GM12873 (cell line): ENCODE results near the gene SH3BGRL2.

Experiments
- TF ChIP-seq, protein P1 (sequence below): IDR thresholded peaks from 2 replicates; pipeline ENCODE4 v1.5.1; 2012; ENCODE audit warnings: low read depth, mild to moderate bottlenecking, moderate library complexity, low read length, control low read depth; ENCODE audit not compliant: insufficient read depth; ENCODE audit errors: missing control alignments

Gene SH3BGRL2

DNA sequence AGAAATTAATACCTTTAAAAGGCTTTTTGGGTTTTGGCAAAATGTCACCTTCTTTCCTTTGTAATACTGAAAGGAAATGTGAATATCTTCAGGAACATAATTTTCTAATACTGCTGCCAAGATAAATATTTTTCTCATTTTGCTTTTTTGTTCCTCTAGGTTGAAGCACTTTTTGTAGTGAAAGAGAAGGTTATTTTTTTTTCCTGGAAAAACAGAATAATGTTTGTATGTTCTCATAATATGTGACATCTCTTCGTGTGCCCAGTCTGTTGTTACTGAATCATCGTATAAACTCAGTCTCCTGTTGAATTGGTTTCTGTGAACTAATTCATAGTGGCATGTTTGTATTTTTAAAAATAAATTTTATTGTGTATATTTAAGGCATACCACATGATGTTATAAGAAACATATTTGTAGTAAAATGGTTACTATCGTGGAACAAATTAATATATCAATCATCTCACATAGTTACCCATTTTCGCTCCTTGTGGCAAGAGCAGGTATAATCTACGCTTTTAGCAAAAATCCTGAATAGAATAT, 74.4 kb downstream of the SH3BGRL2 start:
- TF ChIP-seq, protein P1, sequence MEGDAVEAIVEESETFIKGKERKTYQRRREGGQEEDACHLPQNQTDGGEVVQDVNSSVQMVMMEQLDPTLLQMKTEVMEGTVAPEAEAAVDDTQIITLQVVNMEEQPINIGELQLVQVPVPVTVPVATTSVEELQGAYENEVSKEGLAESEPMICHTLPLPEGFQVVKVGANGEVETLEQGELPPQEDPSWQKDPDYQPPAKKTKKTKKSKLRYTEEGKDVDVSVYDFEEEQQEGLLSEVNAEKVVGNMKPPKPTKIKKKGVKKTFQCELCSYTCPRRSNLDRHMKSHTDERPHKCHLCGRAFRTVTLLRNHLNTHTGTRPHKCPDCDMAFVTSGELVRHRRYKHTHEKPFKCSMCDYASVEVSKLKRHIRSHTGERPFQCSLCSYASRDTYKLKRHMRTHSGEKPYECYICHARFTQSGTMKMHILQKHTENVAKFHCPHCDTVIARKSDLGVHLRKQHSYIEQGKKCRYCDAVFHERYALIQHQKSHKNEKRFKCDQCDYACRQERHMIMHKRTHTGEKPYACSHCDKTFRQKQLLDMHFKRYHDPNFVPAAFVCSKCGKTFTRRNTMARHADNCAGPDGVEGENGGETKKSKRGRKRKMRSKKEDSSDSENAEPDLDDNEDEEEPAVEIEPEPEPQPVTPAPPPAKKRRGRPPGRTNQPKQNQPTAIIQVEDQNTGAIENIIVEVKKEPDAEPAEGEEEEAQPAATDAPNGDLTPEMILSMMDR, result no peak

DNA sequence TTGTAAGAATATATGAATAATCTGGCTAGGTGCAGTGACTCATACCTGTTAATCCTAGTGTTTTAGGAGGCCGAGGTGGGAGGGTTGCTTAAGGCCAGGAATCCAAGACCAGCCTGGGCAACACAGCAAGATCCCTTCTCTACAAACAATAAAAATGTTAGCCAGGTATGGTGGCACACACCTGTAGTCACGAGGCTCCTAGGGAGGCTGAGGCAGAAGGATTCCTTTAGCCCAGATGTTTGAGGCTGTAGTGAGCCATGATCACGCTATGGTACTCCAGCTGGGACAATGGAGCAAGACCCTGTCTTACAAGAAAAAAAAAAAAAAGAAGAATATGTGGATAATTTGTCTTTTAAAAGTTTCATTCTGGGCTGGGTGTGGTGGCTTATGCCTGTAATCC, 75.4 kb downstream of the SH3BGRL2 start:
- TF ChIP-seq, protein P1, result no peak

DNA sequence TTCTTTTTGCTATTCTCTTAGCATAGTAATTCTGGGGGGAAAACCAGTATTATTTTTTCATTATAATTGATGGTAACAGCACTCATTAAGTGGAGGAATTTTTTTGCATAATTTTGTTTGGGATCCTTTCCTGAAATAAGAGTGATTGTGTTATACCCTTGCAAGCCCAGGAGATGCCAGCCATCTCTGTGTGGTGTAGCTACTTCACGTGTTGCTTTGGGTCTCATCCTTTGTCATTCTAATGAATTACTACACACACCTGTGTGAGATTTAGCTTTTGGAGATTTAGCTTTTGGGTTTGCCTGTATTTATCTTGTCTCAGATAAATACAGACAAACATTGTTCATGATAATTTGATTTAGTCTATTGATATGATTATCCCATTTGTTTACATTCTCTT, 76.5 kb downstream of the SH3BGRL2 start:
- TF ChIP-seq, protein P1, result no peak

DNA sequence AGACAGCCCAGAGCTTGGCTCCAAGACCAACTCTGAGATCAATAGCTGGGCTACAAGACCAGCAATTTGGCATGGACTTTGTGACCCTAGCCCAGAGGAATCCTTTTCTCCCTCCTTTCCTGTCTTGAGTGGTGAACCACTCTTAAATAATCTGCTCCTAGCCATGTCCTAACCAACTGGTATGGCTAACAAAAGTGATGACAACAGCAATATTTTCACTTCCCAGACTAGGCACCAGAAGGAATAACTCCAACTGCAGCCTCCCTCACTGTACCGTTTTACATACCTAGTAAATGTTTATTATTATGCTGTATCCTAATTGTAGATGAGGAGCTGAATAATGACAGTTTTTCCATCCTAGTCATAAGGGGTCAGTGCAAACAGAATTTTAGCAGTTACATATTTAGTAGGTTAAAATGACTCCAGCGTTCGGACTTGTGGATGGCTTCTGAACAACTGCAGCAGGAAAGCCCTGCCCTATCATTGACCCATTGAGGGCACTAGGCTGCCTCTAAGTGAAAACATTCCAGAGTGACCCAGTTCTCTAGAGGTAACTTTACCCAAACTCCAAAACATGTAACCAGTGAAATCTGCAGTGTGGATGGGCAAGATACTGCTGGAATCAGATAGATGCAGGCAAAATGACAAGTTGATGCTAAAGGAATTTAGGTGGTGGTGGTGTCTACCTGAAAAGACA, 77.1 kb downstream of the SH3BGRL2 start:
- TF ChIP-seq, protein P1, result no peak

DNA sequence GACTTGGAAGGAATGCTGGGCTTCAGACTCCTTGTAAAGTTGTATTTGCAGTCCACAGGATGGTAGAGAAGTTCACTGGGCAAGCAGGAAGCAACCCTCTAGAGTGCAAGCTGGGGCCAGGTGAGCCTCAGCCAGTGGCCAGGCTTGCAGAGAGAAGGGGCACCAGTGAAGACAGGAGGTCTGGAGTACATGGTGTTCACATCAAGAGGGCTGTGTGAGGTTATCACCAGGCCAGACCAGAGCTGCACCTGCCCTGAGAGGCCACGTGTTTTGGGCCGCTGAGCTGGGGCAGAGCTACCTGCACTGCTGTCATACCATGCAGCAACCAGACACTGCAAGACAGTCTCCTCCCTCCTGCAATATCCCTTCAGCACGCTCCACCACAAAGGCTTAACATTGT, 79.0 kb downstream of the SH3BGRL2 start:
- TF ChIP-seq, protein P1, result no peak

DNA sequence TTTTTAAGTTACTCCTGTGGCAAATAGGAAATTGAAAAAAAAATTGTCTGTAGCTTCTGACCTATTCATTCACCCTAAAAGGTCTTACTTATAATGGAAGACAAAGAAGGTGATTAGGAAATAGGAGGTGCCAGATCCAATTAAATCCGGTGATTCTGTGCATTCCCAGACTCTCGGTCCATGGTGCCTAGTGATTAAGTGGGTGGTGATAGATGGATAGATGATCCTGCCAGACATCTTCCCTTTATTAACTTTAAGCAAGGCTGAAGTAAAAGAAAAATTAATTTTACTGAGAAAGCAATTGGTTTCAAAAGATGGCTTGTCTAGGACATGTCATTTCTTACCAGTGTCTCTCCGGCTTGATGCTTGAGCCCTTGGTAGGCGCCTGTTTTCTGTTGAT, 80.0 kb downstream of the SH3BGRL2 start:
- TF ChIP-seq, protein P1, result no peak

DNA sequence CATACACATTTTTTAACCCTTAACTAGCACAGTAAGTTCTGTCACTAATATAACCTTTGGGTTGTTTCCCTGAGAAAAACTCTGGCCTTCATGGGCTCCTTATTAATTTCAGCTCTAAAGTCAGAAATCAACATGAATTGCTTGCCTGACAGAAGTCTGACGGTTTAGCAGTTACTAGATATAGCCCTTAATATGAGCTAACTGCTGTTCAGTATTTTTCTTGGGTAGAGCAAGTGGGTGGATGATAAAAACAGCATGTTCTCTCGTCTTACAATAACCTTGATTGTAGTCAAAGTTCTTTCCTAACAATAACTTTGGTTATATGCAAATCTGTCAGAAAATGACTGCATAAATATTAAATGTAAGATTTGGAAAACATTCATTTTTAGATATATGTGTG, 81.0 kb downstream of the SH3BGRL2 start:
- TF ChIP-seq, protein P1, result no peak
